DND-41 (cell line): ENCODE data around the gene SH3RF3.

Experiments
- ATAC-seq: fragments of 200-7000 bp; cut with Tn5 transposase; 3 replicates; pipeline ENCODE4 v1.9.1; 2021; ENCODE audit warnings: low read depth; ENCODE audit not compliant: insufficient read depth
- DNase-seq: peaks from one replicate; pipeline ENCODE4 v3.0.0-alpha.2; 2020
- H2AFZ ChIP-seq: 2 replicates; pipeline ENCODE4 v1.6.0; 2012; ENCODE audit warnings: low read depth, low read length
- H3K27ac ChIP-seq: 2 replicates; pipeline ENCODE4 v1.5.1; 2012; ENCODE audit warnings: low read length, inconsistent platforms
- H3K27me3 ChIP-seq: fragments of 200-600 bp; sonication (generic); 2 replicates; pipeline ENCODE4 v1.6.0; 2012; ENCODE audit warnings: low read length, mild to moderate bottlenecking, inconsistent platforms; ENCODE audit not compliant: insufficient read depth, poor library complexity
- H3K36me3 ChIP-seq: 2 replicates; pipeline ENCODE4 v1.5.1; 2012; ENCODE audit warnings: low read length, inconsistent platforms; ENCODE audit not compliant: insufficient read depth
- H3K4me1 ChIP-seq: 2 replicates; pipeline ENCODE4 v1.5.1; 2012; ENCODE audit warnings: mild to moderate bottlenecking, low read length; ENCODE audit not compliant: insufficient read depth
- H3K4me2 ChIP-seq: 2 replicates; pipeline ENCODE4 v1.6.0; 2012; ENCODE audit warnings: mild to moderate bottlenecking, moderate library complexity, low read length, inconsistent platforms; ENCODE audit not compliant: insufficient read depth
- H3K4me3 ChIP-seq, 2 experiments: fragments of 200-600 bp in 1 of 2; shearing (Covaris generic) in 1 of 2; 2 replicates each; pipeline ENCODE4 v1.5.1; 2012 to 2016; ENCODE audit warnings: inconsistent platforms in 2 of 2, low read length in 2 of 2, mild to moderate bottlenecking in 2 of 2, low read depth in 1 of 2, moderate library complexity in 1 of 2
- H3K79me2 ChIP-seq: 2 replicates; pipeline ENCODE4 v1.6.0; 2012; ENCODE audit warnings: low read length, inconsistent platforms; ENCODE audit not compliant: insufficient read depth
- H3K9ac ChIP-seq: 2 replicates; pipeline ENCODE4 v1.6.0; 2012; ENCODE audit warnings: low read depth, mild to moderate bottlenecking, inconsistent platforms, low read length, moderate library complexity
- H3K9me3 ChIP-seq: 2 replicates; pipeline ENCODE4 v1.5.1; 2012; ENCODE audit warnings: low read length, moderate library complexity, mild to moderate bottlenecking, inconsistent platforms; ENCODE audit not compliant: insufficient read depth, severe bottlenecking
- H4K20me1 ChIP-seq: 2 replicates; pipeline ENCODE4 v1.6.0; 2012; ENCODE audit warnings: low read length; ENCODE audit not compliant: insufficient read depth
- EZH2 ChIP-seq: IDR thresholded peaks from 3 replicates; pipeline ENCODE4 v1.6.1; 2012; ENCODE audit warnings: borderline replicate concordance, low read depth, mild to moderate bottlenecking, moderate library complexity, low read length, inconsistent platforms; ENCODE audit not compliant: severe bottlenecking
- TF ChIP-seq, protein P1 (sequence below): IDR thresholded peaks from 2 replicates; pipeline ENCODE4 v1.5.1; 2012; ENCODE audit warnings: borderline replicate concordance, low read length, moderate library complexity, mild to moderate bottlenecking; ENCODE audit not compliant: poor library complexity, severe bottlenecking; ENCODE audit errors: extremely low read depth

SH3RF3 gene

DNA sequence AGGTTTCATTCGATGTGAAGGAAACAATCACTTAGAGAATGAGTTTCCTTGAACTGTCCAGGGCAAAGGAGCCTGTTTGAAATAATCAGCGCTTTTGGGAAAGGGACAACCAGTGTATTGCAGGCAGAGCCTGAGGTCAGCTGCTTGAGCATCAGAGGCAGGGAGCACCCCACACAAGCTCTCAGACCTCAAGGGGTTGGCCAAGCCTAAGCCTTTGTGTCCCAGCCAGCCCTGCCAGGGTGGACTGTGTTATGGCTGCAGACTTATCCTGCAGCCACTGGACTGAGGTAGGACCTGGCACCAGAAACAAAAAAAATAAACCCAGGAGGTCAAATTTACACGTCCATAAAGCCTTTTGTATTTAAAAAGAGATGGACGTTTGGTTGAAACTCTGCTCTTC, 256.5 kb downstream of the SH3RF3 start:
- Histone ChIP-seq H3K27me3 (no peaks in the 10 kb centered on the region), H3K9ac (no peak overlapping the region), H3K27ac (no peak overlapping the region), H3K9me3 (no peaks in the 10 kb centered on the region), H2AFZ (no peak overlapping the region), H3K4me1 (no peaks in the 10 kb centered on the region), H3K4me2 (no peak overlapping the region), H3K4me3 (no peak overlapping the region), H3K79me2 (no peaks in the 10 kb centered on the region), H3K36me3 (no peaks in the 10 kb centered on the region), H4K20me1 (no peaks in the 10 kb centered on the region)
- DNase-seq = no peak
- ATAC-seq = no peak
- TF ChIP-seq EZH2 = no peak
- TF ChIP-seq, protein P1, sequence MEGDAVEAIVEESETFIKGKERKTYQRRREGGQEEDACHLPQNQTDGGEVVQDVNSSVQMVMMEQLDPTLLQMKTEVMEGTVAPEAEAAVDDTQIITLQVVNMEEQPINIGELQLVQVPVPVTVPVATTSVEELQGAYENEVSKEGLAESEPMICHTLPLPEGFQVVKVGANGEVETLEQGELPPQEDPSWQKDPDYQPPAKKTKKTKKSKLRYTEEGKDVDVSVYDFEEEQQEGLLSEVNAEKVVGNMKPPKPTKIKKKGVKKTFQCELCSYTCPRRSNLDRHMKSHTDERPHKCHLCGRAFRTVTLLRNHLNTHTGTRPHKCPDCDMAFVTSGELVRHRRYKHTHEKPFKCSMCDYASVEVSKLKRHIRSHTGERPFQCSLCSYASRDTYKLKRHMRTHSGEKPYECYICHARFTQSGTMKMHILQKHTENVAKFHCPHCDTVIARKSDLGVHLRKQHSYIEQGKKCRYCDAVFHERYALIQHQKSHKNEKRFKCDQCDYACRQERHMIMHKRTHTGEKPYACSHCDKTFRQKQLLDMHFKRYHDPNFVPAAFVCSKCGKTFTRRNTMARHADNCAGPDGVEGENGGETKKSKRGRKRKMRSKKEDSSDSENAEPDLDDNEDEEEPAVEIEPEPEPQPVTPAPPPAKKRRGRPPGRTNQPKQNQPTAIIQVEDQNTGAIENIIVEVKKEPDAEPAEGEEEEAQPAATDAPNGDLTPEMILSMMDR = no peak

DNA sequence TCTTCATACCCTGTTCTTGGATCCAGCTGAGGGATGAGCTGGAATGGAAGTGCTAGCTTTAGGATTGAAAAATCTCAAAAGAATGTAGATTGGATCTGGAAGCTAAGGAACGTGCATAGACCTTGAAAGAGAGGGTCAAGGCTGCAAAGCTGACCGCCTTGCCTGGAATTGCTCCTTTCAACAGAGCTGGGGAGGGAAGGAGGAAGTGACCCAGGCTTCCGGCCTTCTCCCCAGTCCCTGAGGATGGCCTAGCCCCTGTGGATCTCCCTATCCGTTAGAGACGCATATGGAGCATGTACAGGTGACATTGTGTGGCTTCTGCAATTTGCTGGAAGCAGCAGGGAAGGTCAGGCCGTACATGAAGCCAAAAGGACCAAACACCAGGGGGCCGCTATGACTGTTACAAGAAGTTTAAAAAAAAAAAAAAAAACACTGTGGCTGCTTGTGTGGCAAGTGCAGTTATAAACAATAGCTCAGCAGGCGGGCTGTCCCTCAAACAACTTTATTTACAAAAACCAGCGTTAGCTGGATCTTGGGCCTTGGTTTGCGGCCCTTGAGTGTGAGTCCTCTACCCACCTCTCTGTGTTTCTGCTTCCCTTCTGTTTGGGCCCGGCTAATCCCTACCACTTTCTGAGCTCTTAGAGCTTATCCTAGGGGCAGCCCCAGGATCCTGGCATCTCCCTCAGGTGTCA, 257.1 kb downstream of the SH3RF3 start:
- H2AFZ ChIP-seq = no peak overlapping the region
- no peak overlapping the region for H3K4me2 ChIP-seq
- H3K4me3 ChIP-seq = no peak overlapping the region
- no peaks in the 10 kb centered on the region for H3K4me1 ChIP-seq
- ATAC-seq (no peak), DNase-seq (no peak)
- H3K79me2 ChIP-seq = no peaks in the 10 kb centered on the region
- no peaks in the 10 kb centered on the region for H4K20me1 ChIP-seq
- H3K36me3 ChIP-seq = no peaks in the 10 kb centered on the region
- H3K27ac ChIP-seq = no peak overlapping the region
- H3K9me3 ChIP-seq = no peaks in the 10 kb centered on the region
- H3K9ac ChIP-seq = no peak overlapping the region
- no peak for TF ChIP-seq EZH2
- TF ChIP-seq, protein P1 = no peak
- no peaks in the 10 kb centered on the region for H3K27me3 ChIP-seq

DNA sequence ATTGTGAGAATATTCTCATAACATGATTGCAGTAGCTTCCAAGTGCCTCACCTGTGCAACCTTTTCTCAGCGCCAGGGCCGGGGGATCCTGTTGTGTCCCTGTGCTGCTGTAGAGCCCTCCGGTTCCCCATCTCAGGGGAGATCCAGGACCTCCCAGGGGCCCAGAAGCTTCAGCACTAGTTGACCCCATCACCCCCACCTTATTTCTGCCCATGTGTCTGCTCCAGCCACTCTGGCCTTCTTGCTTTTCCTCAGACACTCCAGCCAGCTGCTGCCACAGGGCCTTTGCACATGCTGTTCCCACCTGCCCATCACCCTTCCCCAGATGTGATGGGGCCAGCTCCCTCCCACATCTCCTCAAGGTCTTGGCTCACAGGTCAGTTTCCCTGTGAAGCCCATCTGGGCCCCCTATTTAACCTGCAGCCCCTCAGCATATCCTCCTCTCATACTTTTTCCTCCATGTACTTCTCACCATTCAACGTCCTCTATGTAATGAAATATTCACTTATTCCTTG, 258.3 kb downstream of the SH3RF3 start:
- DNase-seq (no peak), ATAC-seq (no peak)
- Histone ChIP-seq H3K27me3 (no peaks in the 10 kb centered on the region), H3K9ac (no peak overlapping the region), H3K27ac (no peak overlapping the region), H3K79me2 (no peaks in the 10 kb centered on the region), H2AFZ (no peak overlapping the region), H3K36me3 (no peaks in the 10 kb centered on the region), H3K4me1 (no peaks in the 10 kb centered on the region), H3K9me3 (no peaks in the 10 kb centered on the region), H4K20me1 (no peaks in the 10 kb centered on the region), H3K4me2 (no peak overlapping the region), H3K4me3 (no peak overlapping the region)
- TF ChIP-seq, protein P1 = no peak
- TF ChIP-seq EZH2 = no peak
